SK-N-MC (cell line): ENCODE measurements around the gene MYT1.
"Not testable (repeated sequence)": the region's sequence is repeated elsewhere in the genome, so short reads cannot be mapped to it uniquely, and the experiment has no call there.

ENCODE experiments used
- EZH2 ChIP-seq: fragments of 200-600 bp; sonication (generic); IDR thresholded peaks from one replicate; pipeline ENCODE4 v1.6.1; 2017; ENCODE audit warnings: antibody characterized with exemption
- FOXP2 ChIP-seq: optimal IDR thresholded peaks from 2 replicates; pipeline ENCODE3; 2011; ENCODE audit warnings: mild to moderate bottlenecking, moderate library complexity; ENCODE audit not compliant: insufficient read depth; ENCODE audit errors: extremely low read length, control extremely low read depth
- POLR2AphosphoS5 ChIP-seq: IDR thresholded peaks from 2 replicates; pipeline ENCODE4 v1.6.1; 2012; ENCODE audit warnings: mild to moderate bottlenecking, low read depth, low read length, borderline replicate concordance

DNA sequence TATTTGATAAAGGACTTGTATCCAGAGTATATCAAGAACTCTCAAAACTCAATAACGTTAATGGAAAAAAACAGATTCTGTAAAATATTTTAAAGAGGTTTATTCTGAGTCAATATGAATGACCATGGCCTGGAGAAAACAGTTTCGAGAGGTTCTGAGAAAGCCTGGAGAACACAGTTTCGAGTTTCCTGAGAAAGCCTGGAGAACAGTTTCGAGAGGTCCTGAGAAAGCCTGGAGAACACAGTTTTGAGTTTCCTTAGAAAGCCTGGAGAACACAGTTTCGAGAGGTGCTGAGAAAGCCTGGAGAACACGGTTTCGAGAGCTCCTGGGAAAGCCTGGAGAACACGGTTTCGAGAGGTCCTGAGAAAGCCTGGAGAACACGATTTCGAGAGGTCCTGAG lies 41.3 kb upstream of the MYT1 start:
- TF ChIP-seq POLR2AphosphoS5, EZH2, FOXP2: not testable (repeated sequence)
